Superior temporal gyrus (tissue), 1 donor: ENCODE data around the gene CBX4.

Experiments used
- DNase-seq: peaks from one replicate; pipeline ENCODE4 v3.0.0-alpha.2; 2016; ENCODE audit errors: extremely low spot score

The CBX4 gene

GRCh38 chr17:79829457-79829856, 9.8 kb downstream of the CBX4 start:
- no peak for DNase-seq

GRCh38 chr17:79829004-79829403, 10.2 kb downstream of the CBX4 start:
- no peak for DNase-seq

GRCh38 chr17:79826841-79827578, 12.2 kb downstream of the CBX4 start:
- DNase-seq: no peak

- DNase-seq: no peak
Measured at GRCh38 chr17:79826204-79826680, 13.0 kb downstream of the CBX4 start.

- no peak for DNase-seq
Measured at GRCh38 chr17:79825580-79825921, 13.7 kb downstream of the CBX4 start.

GRCh38 chr17:79824893-79825579, 14.2 kb downstream of the CBX4 start:
- DNase-seq: no peak

- no peak for DNase-seq
Measured at GRCh38 chr17:79824234-79824633, 15.0 kb downstream of the CBX4 start.

- DNase-seq: no peak
Measured at GRCh38 chr17:79822583-79823124, 16.6 kb downstream of the CBX4 start.

- no peak for DNase-seq
Measured at GRCh38 chr17:79821331-79822095, 17.7 kb downstream of the CBX4 start.

- DNase-seq: no peak
Measured at GRCh38 chr17:79820959-79821330, 18.3 kb downstream of the CBX4 start.

GRCh38 chr17:79819534-79820276, 19.5 kb downstream of the CBX4 start:
- DNase-seq: no peak

- DNase-seq: no peak
Measured at GRCh38 chr17:79819085-79819484, 20.2 kb downstream of the CBX4 start.

GRCh38 chr17:79818026-79818758, 21.0 kb downstream of the CBX4 start:
- DNase-seq: no peak

GRCh38 chr17:79815836-79816461, 23.3 kb downstream of the CBX4 start:
- no peak for DNase-seq

- DNase-seq: no peak
Measured at GRCh38 chr17:79814974-79815835, 24.0 kb downstream of the CBX4 start.

- DNase-seq: no peak
Measured at GRCh38 chr17:79814127-79814973, 24.9 kb downstream of the CBX4 start.

- no peak for DNase-seq
Measured at GRCh38 chr17:79813297-79814126, 25.7 kb downstream of the CBX4 start.
